GM19463 (cell line): ENCODE results near the gene TRAPPC13.
"Not testable (repeated sequence)": the region's sequence is repeated elsewhere in the genome, so short reads cannot be mapped to it uniquely, and the experiment has no call there.

Experiments used
- ATAC-seq: cut with Tn5 transposase; IDR thresholded peaks from one replicate; pipeline ENCODE4 v1.9.1; 2021; ENCODE audit warnings: mild to moderate bottlenecking, moderate library complexity; ENCODE audit not compliant: unreplicated experiment

TRAPPC13 gene, protein sequence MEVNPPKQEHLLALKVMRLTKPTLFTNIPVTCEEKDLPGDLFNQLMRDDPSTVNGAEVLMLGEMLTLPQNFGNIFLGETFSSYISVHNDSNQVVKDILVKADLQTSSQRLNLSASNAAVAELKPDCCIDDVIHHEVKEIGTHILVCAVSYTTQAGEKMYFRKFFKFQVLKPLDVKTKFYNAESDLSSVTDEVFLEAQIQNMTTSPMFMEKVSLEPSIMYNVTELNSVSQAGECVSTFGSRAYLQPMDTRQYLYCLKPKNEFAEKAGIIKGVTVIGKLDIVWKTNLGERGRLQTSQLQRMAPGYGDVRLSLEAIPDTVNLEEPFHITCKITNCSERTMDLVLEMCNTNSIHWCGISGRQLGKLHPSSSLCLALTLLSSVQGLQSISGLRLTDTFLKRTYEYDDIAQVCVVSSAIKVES

DNA sequence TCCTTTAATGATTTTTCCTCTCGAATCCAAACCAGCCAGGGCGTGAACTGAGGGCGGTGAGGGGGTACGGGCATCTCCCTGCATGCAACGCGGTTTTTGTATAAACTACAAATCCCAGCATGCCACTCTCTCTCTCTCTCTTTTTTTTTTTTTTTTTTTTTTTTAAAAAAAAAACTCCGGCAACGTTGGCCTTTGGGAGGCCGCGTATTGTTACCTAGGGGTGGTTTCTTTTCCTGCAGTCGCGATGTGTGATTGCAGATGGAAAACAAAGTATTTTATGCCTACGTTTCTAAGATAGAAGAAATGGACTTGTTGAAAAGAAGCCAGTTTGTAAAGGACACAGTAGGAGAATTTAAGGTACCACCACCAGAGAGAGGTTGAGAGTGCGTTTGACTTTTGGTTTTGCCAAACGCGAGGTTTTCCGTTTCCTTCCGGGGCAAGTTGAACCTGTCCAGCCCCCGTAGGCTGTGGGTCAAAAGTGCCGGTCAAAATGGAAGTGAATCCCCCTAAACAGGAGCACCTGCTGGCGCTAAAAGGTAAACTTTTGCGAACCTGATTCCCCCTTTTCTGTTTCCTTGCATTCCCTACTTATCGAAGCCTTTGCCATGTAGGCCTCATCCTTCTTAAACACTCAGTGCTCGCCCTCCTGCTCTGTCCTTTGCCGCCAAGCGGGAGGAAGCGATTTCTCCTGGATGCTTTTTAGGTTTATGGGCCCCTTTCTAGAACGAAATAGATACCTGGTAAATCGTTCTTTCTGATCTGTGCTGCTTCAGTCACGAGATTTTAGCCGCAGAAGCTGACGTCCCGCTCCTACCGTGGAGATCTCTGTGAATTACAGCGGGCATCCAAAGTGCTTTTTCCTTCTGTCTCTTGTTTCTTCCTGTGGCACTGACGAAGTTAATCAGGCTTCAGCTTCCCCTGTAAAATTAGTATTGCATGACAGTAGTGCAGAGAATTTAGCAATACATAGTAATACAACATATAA lies at the start of gene TRAPPC13, which contains the start of gene SHLD3:
TSS of gene TRAPPC13 (plus strand) at position 457 of the 985 bp plus-strand sequence. CDS start at position 491, 34 bp downstream.
TSS of gene SHLD3 (plus strand) at position 457 of the 985 bp plus-strand sequence. CDS start 4,561 bp downstream, outside the sequence.
- peak; percentile 69 for ATAC-seq

DNA sequence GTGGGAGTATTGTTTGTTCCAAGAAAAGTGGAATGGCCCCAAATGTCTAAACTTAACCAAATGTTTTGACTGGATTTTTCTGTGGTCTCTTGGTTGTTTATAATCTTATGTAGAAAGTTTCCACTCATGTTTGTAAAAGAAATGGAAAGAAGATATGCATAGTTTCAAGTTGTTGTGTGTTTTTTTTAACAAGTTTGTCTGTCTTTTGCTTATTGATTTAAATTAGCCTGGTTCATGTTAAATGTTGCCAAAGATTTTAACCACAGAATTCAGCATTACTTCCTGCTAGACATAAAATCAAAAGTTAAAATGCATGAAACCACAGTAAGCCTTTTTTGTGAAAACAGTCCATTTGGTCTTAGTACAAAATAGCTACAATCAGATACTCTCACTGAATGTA lies 47.7 kb upstream of the TRAPPC13 start:
- no peak for ATAC-seq

DNA sequence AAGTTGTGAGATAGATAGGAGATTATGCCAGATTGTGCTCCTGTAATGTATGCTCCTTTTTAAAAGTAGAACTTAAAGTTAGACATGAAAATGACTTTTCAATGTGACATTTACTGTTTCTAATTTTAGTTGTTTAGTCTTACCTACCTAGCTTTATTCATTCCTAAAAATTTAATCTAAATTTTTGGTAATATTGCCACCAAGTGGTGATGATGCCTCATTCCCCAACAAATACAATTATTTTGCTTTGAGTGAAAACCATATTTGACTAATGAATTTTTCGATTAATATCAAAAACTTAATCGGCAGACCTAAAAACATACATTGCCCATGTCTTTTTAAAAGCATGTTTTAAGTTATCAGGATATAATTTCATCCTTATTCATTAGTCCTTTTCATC lies 36.1 kb upstream of the TRAPPC13 start:
- ATAC-seq, result no peak

DNA sequence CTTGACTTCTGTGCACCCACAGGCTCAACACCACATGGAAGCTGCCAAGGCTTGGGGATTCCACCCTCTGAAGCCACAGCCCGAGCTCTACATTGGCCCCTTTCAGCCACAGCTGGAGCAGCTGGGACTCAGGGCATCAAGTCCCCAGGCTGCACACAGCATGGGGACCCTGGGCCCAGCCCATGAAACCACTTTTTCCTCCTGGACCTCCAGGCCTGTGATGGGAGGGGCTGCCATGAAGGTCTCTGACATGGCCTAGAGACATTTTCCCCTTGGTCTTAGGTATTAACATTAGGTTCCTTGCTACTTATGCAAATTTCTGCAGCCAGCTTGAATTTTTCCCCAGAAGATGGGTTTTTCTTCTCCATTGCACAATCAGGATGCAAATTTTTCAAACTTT lies 23.1 kb upstream of the TRAPPC13 start:
- not testable (repeated sequence) for ATAC-seq

DNA sequence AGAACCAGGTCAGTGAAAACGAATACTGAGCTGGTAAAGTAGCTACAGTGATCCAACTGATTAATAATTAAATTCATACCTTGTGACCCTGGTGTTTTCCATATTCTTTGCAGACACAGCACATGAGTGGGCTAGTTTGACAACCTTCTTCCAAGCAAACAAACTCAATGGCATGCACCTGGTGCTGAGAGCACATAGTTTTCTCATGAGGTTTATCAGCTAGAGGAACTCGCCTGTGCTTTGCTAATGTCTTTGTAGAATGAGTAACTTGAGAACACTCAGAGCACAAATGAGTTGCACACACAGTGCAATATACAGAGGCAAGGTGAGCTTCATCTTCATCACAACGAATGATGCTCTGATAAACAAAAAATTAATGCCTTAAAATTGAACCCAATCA lies 13.3 kb upstream of the TRAPPC13 start:
- ATAC-seq, result no peak

DNA sequence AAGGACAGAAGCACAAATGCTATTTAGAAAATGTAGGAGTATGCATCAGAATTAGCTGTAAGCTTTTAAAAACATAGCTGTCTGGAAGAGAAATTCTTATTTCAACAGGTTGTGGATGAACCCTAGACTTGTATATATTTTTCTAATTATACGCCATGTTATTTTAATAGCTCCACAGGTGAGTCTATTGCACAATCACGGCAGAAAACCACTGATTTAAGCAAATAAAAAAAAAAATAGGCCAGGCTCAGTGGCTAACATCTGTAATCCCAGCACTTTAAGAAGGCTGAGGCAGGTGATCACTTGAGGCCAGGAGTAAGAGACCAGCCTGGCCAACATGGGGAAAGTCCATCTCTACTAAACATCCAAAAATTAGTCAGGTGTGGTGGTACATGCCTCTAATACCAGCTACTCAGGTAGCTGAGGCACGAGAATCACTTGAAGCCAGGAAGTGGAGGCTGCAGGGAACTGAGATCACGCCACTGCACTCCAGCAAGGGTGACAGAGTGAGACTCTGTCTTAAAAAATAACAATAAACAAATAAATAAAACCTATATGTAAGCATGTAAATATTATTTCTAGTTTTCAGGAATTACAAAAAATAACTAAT lies 12.4 kb upstream of the TRAPPC13 start:
- no peak for ATAC-seq

DNA sequence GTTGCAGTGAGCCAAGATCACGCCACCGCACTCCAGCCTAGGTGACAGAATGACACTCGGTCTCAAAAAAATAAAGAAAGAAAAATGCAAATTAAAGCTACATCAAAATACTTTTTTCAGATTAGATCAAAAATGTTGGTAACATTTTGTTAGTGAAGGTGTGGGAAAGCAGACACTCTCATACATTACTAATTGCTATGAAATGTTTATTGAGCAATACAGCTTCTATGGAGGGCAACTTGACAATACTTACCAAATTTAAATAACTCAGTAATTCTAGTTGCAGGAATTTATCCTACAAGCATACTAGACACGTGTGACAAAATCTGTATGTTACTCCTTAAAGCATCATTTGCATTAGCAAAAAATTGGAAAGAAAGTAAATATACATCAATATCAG lies 4.8 kb upstream of the TRAPPC13 start:
- ATAC-seq, result no peak

DNA sequence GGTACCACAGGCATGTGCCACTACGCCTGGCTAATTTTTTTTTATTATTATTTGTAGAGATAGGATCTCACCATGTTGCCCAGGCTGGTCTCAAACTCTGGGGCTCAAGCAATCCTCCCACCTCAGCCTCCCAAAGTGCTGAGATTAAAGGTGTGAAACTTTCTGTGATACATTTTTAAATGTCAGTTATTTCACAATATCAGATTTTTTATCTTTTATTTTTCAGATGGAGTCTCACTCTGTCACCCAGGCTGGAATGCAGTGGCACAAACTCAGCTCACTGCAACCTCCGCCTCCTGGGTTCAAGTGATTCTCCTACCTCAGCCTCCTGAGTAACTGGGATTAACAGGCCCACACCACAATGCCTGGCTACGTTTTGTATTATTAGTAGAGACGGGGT lies 2.9 kb upstream of the TRAPPC13 start:
- ATAC-seq, result not testable (repeated sequence)

DNA sequence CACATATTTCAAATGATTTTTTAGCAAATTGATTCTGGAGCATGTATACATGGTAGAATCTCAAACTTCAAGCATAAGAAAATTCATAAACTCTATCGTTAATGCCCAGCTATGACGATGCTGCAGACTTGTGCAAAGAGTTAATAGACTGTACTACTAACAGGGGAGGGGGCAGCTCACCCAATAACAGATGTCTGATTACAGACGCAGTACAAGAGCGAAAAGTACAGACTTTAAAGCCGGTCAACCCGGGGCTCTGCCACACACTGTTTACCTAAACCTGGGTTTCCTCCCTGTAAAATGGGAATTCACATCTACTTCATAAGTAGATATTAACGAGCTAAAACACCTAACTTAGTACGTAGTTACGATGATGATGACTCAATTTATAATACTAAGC lies 1.3 kb upstream of the TRAPPC13 start:
- no peak for ATAC-seq

DNA sequence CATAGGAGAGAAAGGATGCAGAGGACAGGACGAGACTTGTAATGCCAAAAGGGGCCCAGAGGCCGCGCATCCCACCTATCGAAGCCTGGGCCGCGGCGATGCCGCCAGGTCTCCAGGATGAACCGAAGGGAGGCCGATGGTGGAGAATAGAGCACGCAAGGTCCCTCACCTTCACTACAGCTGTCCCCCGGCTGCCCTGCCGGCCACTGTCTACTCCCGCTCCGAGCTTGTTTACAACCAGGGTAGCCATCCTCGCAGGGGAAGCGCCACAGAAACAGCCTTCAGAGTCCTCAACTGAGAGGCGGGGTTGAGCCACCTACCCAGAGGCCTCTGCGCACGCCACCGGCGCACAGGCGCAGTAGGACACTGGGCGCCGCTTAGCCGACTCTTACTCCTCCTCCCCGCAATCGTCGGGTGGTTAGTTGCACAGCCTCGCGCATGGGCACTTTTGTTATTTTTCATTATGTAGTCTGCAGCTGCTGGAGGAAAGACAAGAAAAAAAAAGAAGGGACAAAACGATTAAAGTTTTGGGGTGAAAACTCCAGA lies 729 bp upstream of the TRAPPC13 start, which contains the start of gene TRIM23:
TSS of gene TRIM23 (minus strand) at position 309 of the 546 bp plus-strand sequence. CDS start at position 250, 59 bp downstream.
- ATAC-seq, result peak; percentile 95

DNA sequence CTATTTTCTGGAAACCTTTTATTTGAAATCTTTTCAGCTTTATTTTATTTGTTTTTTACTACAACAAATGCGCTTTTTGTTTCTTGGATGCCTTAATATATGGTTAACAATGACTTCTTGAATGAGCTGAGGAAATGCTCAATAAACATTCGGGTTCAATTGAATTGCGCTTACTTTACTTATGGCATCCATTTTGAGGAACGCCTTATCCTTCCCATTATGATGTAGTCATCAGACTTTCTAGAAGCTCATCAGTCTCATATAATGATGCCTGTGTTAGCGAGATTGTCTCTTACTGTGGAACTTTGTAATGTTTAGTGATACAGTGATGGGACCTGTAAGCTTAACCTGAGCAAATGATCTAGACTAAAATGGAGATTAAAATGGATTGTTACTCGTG lies 916 bp downstream of the TRAPPC13 start:
- ATAC-seq, result no peak

DNA sequence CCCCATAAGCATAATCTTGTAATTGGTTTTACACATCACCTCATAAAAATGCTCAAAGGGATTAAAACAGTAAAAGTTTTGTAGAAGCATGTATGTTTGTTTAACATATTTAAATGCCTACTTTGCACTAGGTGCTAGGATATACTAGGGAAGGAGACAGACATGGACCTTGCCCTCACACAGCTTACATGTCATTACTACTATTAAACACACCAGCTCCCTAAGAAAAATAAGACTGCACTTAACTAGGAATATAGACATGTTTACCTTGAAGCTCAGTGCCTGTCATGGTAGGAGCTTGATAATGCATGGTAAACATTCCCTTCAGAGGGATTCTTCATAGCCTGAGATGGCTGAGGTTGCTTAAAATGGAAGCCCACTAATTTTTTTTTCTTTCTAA lies 6.2 kb downstream of the TRAPPC13 start:
- no peak for ATAC-seq

DNA sequence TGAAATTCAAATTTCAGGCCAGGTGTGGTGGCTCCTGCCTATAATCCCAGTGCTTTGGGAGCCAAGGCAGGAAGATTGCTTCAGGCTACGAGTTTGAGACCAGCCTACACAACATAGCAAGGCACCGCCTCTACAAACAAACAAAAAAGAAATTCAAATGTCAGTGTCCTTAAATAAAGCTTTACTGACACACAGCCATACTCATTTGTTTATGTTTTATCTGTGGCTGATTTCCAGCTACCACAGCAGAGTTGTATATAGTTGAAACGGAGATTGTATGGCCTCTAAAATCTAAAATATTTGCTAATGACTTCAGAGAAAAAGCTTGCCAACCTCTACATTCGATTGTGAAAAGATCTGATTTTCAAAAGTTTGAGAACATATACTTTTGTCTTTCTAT lies 15.4 kb downstream of the TRAPPC13 start:
- ATAC-seq, result no peak

DNA sequence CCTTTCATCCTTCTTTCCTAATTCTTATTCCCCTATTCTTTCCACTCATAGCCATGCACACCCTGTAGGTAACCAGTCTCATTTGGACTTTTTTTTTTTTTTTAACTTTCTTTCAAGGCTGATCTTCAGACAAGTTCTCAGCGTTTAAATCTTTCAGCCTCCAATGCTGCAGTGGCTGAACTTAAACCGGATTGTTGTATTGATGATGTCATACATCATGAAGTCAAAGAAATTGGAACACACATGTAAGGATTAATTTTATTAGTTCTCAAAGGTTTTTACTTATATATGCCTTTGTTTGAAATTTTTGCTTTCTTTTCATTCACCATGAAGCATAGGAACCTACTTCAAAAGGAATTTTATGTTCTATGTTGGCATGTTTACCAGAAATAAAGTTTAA lies 22.1 kb downstream of the TRAPPC13 start:
- no peak for ATAC-seq

DNA sequence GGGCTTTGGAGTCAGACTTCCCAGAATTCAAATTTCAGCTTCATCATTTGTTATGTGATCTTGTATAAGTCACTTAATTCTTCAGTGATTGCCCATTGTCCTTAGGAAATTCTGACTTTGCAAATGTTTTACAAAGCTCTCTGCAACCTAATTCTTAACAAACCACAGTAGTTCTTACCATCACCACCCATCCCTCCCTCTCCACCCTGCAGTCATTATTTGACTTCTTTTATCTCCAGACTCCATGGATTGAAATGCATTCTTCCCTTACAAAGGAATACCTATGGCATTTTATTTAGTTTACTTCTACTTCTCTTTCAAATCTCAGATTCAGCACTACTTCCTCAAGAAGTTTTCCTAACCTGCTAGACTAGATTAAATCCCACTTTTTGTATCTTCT lies 23.1 kb downstream of the TRAPPC13 start:
- ATAC-seq, result no peak

DNA sequence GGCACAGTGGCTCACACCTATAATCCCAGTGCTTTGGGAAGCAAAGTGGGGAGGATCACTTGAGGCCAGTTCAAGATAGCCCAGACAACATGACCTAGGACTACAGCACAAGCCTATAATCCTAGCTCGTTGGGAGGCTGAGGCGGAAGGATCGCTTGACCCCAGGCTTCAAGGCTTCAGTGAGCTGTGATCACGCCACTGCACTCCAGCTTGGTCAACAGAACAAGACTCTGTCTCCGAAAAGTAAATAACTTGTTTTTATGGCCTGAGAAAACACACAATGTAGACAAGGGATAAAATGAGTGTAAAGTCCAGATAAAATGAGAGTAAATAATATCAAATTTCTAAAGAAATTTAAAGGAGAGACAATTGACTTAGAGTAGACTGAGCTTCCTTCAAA lies 26.3 kb downstream of the TRAPPC13 start:
- no peak for ATAC-seq

DNA sequence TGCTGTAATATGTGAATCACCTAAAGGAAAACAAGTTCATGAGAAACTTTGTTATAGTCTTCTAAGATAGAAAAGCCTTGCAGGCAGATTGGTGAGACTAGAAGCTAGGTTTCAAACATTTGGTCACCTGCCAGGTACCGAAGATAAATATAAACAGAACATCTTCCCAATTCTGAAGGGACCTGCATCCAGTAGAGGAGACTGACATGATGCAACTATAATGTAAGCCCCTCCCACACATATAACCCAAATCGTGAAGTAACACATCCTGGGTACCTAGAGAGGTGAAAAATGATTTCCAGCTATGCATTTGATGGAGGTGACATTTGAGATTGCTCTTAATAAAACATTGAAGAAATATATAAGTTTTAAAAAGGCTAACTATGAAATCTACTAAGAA lies 29.9 kb downstream of the TRAPPC13 start:
- no peak for ATAC-seq

DNA sequence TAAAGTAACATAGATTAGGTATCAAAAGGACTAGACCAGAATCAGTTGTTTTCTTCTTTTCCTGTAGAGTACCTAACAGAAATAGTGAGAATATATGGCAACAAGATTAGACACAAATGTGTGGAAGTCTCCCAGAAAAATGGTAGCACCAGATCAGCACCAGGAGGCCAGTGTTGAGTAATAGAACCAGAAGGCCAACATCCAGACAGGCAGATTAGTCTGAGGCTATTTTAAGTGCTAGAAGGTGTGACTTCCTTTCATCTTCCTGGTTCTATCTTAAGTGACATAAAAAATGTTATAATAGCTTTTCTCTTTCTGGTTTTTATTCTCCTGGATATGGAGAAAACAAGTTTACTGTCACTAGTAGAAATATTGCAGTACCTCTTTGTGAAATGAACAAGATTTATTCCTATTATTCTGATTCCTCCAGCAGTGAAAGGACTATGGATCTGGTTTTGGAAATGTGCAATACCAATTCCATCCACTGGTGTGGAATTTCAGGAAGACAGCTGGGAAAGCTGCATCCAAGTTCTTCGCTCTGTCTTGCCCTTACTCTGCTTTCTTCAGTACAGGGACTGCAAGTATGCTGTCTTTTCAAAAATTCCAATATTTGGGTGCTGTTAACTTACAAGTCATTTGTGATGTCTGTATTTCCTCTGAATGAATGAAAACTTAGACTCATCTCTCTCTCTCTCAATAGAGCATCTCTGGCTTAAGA lies 39.1 kb downstream of the TRAPPC13 start:
- no peak for ATAC-seq

DNA sequence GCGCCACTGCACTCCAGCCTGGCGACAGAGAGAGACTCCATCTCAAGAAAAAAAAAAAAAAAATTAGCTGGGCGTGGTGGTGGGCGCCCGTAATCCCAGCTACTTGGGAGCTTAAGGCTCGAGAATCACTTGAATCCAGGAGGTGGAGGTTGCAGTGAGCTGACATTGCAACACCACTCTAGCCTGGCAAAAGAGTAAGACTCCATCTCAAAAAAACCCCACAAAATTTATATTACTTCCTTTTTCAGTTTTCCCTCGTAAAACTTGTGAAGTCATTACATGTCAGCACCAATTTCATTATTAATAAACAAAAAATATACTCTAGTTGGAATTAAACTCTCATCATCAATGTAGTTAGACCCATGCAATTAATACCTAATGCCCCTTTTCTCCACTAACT lies 43.9 kb downstream of the TRAPPC13 start:
- ATAC-seq, result no peak

DNA sequence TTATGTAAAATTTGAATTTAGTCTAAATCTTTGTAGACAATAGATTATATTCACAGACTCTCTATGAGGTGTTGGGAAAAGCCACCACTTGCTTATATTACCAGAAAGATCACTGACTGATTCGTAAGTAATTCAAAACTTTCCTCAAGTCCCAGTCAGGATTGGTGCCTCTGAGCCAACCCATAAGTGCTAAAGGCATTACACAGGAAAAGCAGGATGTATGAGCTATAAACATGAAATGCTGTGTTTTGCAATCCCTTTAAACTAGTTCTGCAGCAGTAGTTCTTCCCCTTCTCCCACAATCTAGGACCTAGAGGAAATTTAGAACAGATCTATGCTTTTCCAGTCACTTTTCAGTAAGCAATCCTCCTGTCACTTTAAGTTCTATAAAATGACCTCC lies 48.0 kb downstream of the TRAPPC13 start:
- ATAC-seq, result no peak
